Gastrocnemius medialis (tissue), 4 donors: Measurements from ENCODE around the gene NAT9. TPM values are rescaled to one million over a fixed set of nuclear protein-coding genes. Genes with fewer than 3 reads are reported as not detected.

ENCODE experiments used
- ATAC-seq, 2 donors: fragments of 150-250 bp; one replicate each; pipeline ENCODE4 v1.9.1; 2016
- DNase-seq, 2 donors: peaks; one replicate each; pipeline ENCODE4 v3.0.0-alpha.2; 2019
- H3K27ac ChIP-seq, 4 donors: fragments of 200-600 bp; sonication (generic); 1 replicate in 1 of 4; 2 replicates in 3 of 4; pipeline ENCODE4 v1.5.1; 2016 to 2018; ENCODE audit warnings: mild to moderate bottlenecking in 2 of 4, moderate library complexity in 1 of 4
- H3K27me3 ChIP-seq, 3 donors: fragments of 200-600 bp; sonication (generic) in 2 of 3; 1 replicate in 1 of 3; 2 replicates in 2 of 3; pipeline versions ENCODE4 v1.5.1 to v1.6.0; 2016 to 2019; ENCODE audit warnings: mild to moderate bottlenecking in 1 of 3, moderate library complexity in 1 of 3
- H3K36me3 ChIP-seq, 2 donors: fragments of 200-600 bp; sonication (generic) in 1 of 2; one replicate each; pipeline ENCODE4 v1.5.1; 2017 to 2018
- H3K4me1 ChIP-seq, 2 donors: fragments of 200-600 bp; sonication (generic) in 1 of 2; one replicate each; pipeline ENCODE4 v1.5.1; 2016 to 2017; ENCODE audit warnings: mild to moderate bottlenecking in 2 of 2
- H3K4me3 ChIP-seq, 4 donors: fragments of 200-600 bp; sonication (generic) in 3 of 4; 1 replicate in 1 of 4; 2 replicates in 3 of 4; pipeline ENCODE4 v1.5.1; 2016 to 2019; ENCODE audit warnings: mild to moderate bottlenecking in 2 of 4
- H3K9me3 ChIP-seq, 3 donors: fragments of 200-600 bp; sonication (generic) in 2 of 3; 1 replicate in 1 of 3; 2 replicates in 2 of 3; pipeline ENCODE4 v1.5.1; 2016 to 2019
- POLR2A ChIP-seq, 2 donors: fragments of 450-650 bp; IDR thresholded peaks; one replicate each; pipeline ENCODE4 v1.6.1; 2017; ENCODE audit warnings: antibody characterized with exemption in 2 of 2, mild to moderate bottlenecking in 2 of 2, moderate library complexity in 2 of 2
- in situ Hi-C, 4 donors: fragments of 200-750 bp; cut with MboI; loops; one replicate each; pipeline versions ENCODE4 v1.15.0 to v1.8.0; 2017; ENCODE audit warnings: low sequenced_read_pairs in 4 of 4
- intact Hi-C: fragments of 100-400 bp; cut with DNase I; formaldehyde crosslinking; loops from one replicate; pipeline ENCODE4 v1.15.1; 2023; ENCODE audit warnings: low total_unique reads
- total RNA-seq, 4 donors: library from RNA; depleted of rRNA; stranded (reverse); fragments of >200 nt; gene quantifications; one replicate each; pipeline versions ENCODE4 v1.1.0 to v1.2.3, GENCODE V29; 2016
- TF ChIP-seq, protein P1 (sequence below), 5 experiments: fragments of 450-650 bp in 3 of 5; fragments of 200-600 bp in 2 of 5; sonication (generic) in 2 of 5; IDR thresholded peaks in 4 of 5; conservative IDR thresholded peaks in 1 of 5; 1 replicate in 4 of 5; 2 replicates in 1 of 5; pipeline ENCODE4 v1.5.1; 2016 to 2019; ENCODE audit warnings: antibody characterized with exemption in 5 of 5, mild to moderate bottlenecking in 3 of 5, moderate library complexity in 3 of 5

Gene NAT9
- total RNA-seq, 4 donors from 2014 or later: 7.7 to 27.4 (median 14.5) TPM

GRCh38 chr17:74770498-74771318 is 5.4 kb downstream of the NAT9 start:
- in situ Hi-C loops (no loop called here), intact Hi-C loops (loop anchor here (1.0 to 10.0 kb wide), 3 partner anchors 26 to 556 kb away; partner anchors contain the start of gene TTYH2)
- H3K9me3 ChIP-seq: no peaks in the 10 kb centered on the region
- peaks cover 0 to 32% of the 10 kb centered on the region in 2 donors for H3K36me3 ChIP-seq
- ATAC-seq: peak; percentile 25 to 57
- H3K4me1 ChIP-seq: peaks cover 20 to 22% of the 10 kb centered on the region in 2 donors
- H3K27ac ChIP-seq: no peak overlapping the region
- TF ChIP-seq, protein P1, sequence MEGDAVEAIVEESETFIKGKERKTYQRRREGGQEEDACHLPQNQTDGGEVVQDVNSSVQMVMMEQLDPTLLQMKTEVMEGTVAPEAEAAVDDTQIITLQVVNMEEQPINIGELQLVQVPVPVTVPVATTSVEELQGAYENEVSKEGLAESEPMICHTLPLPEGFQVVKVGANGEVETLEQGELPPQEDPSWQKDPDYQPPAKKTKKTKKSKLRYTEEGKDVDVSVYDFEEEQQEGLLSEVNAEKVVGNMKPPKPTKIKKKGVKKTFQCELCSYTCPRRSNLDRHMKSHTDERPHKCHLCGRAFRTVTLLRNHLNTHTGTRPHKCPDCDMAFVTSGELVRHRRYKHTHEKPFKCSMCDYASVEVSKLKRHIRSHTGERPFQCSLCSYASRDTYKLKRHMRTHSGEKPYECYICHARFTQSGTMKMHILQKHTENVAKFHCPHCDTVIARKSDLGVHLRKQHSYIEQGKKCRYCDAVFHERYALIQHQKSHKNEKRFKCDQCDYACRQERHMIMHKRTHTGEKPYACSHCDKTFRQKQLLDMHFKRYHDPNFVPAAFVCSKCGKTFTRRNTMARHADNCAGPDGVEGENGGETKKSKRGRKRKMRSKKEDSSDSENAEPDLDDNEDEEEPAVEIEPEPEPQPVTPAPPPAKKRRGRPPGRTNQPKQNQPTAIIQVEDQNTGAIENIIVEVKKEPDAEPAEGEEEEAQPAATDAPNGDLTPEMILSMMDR (IDR thresholded peaks at IDR 0.05 in 4 of 5, conservative IDR thresholded peaks at IDR 0.05 in 1 of 5): peak; percentile 48 to 77 (median 74)
- no peak for TF ChIP-seq POLR2A (IDR thresholded peaks at IDR 0.05)
- H3K4me3 ChIP-seq: no peak overlapping the region
- H3K27me3 ChIP-seq: no peaks in the 10 kb centered on the region
- DNase-seq: peak; percentile 25 to 63

- intact Hi-C loops: loop anchor here (1.0 to 10.0 kb wide), 3 partner anchors 26 to 555 kb away; partner anchors contain the start of gene TTYH2
- peaks cover 13 to 15% of the 10 kb centered on the region in 2 donors for H3K4me1 ChIP-seq
- no peak overlapping the region for H3K4me3 ChIP-seq
- peaks cover 0 to 32% of the 10 kb centered on the region in 2 donors for H3K36me3 ChIP-seq
- no peaks in the 10 kb centered on the region for H3K9me3 ChIP-seq
- no peak overlapping the region for H3K27ac ChIP-seq
- no peak for DNase-seq
- ATAC-seq: no peak
- in situ Hi-C loops: no loop called here
- H3K27me3 ChIP-seq: no peaks in the 10 kb centered on the region
- TF ChIP-seq, protein P1 (IDR thresholded peaks at IDR 0.05 in 4 of 5, conservative IDR thresholded peaks at IDR 0.05 in 1 of 5): no peak
- TF ChIP-seq POLR2A (IDR thresholded peaks at IDR 0.05): no peak
Measured at GRCh38 chr17:74769856-74770497, 6.2 kb downstream of the NAT9 start.

- Histone ChIP-seq H3K4me3 (no peak overlapping the region), H3K36me3 (peaks cover 0 to 32% of the 10 kb centered on the region in 2 donors), H3K27me3 (no peaks in the 10 kb centered on the region), H3K27ac (peak overlapping the region in 1 of 4 donors; percentile 66), H3K4me1 (peaks cover 12% of the 10 kb centered on the region in 2 donors), H3K9me3 (no peaks in the 10 kb centered on the region)
- intact Hi-C loops: no loop called here
- no peak for ATAC-seq
- in situ Hi-C loops: no loop called here
- TF ChIP-seq POLR2A (IDR thresholded peaks at IDR 0.05): no peak
- TF ChIP-seq, protein P1 (IDR thresholded peaks at IDR 0.05 in 4 of 5, conservative IDR thresholded peaks at IDR 0.05 in 1 of 5): no peak
- DNase-seq: no peak
Measured at GRCh38 chr17:74769266-74769855, 6.8 kb downstream of the NAT9 start.

GRCh38 chr17:74768763-74769114 is 7.4 kb downstream of the NAT9 start:
- ATAC-seq (peak in 1 of 2 donors; percentile 34), DNase-seq (no peak)
- TF ChIP-seq, protein P1 (IDR thresholded peaks at IDR 0.05 in 4 of 5, conservative IDR thresholded peaks at IDR 0.05 in 1 of 5): no peak
- TF ChIP-seq POLR2A (IDR thresholded peaks at IDR 0.05): peak in 1 of 2 donors; percentile 3
- Histone ChIP-seq H3K27ac (peak overlapping the region; percentile 55 to 68 (median 61)), H3K27me3 (no peaks in the 10 kb centered on the region), H3K36me3 (peaks cover 0 to 32% of the 10 kb centered on the region in 2 donors), H3K4me1 (peaks cover 12% of the 10 kb centered on the region in 2 donors), H3K9me3 (no peaks in the 10 kb centered on the region), H3K4me3 (no peak overlapping the region)
- intact Hi-C loops (no loop called here), in situ Hi-C loops (no loop called here)
